HepG2 (cell line): ENCODE data around the gene NFILZ. TPM values are rescaled to one million over a fixed set of nuclear protein-coding genes. Genes with fewer than 3 reads are reported as not detected.

ENCODE experiments used
- ATAC-seq: fragments of 200-7000 bp; cut with Tn5 transposase; 3 replicates; pipeline ENCODE4 v1.9.1; 2020; ENCODE audit warnings: mild to moderate bottlenecking, moderate library complexity
- BruUV-seq: library from RNA; stranded (reverse); fragments of 400-500 nt; replicated peaks from 2 replicates; lab custom pipeline; 2021; lab: Mats Ljungman, UMichigan
- CTCF ChIA-PET: fragments of 300-600 bp; formaldehyde crosslinking; extraction: SDS; loops from one replicate; lab custom pipeline; 2021; ENCODE audit warnings: low total read pairs, inconsistent platforms, low intra/inter-chr PET ratio; lab: Yijun Ruan, JAX
- POLR2A ChIA-PET: fragments of 350-600 bp; sonication (Branson Sonifier 250); formaldehyde crosslinking; loops from one replicate; lab custom pipeline; 2020; ENCODE audit warnings: antibody characterized with exemption, inconsistent platforms; lab: Yijun Ruan, JAX
- DNase-seq: peaks from one replicate; pipeline ENCODE4 v3.0.0-alpha.2; 2015; ENCODE audit warnings: low spot score
- FAIRE-seq: peaks from 3 replicates; lab custom pipeline; 2011; peaks lifted over from hg19 to GRCh38; lab: Jason Lieb, UNC
- H2AFZ ChIP-seq: one replicate; pipeline ENCODE4 v1.6.1; 2011; ENCODE audit warnings: low read length, inconsistent platforms
- H3K27ac ChIP-seq: fragments of 300-600 bp; 3 replicates; pipeline ENCODE4 v1.8.0; 2011; ENCODE audit warnings: mixed run types, mild to moderate bottlenecking, mixed read lengths, low read length, inconsistent platforms; ENCODE audit not compliant: insufficient read depth; ENCODE audit errors: extremely low read length
- H3K27me3 ChIP-seq, 2 experiments: fragments of 200-600 bp in 1 of 2; 2 replicates in 1 of 2; 3 replicates in 1 of 2; pipeline versions ENCODE4 v1.6.0 to v1.8.0; 2011; ENCODE audit warnings: low read length in 2 of 2, mild to moderate bottlenecking in 2 of 2, moderate library complexity in 2 of 2, inconsistent platforms in 1 of 2; ENCODE audit not compliant: insufficient read depth in 2 of 2, control insufficient read depth in 1 of 2
- H3K36me3 ChIP-seq, 2 experiments: fragments of 200-600 bp in 1 of 2; replicated peaks in 1 of 2; 2 replicates in 1 of 2; 3 replicates in 1 of 2; pipeline versions ENCODE4 v1.5.1 to v1.8.0; 2011; ENCODE audit warnings: low read length in 2 of 2, inconsistent platforms in 1 of 2; ENCODE audit not compliant: insufficient read depth in 2 of 2, control insufficient read depth in 1 of 2
- H3K4me1 ChIP-seq: 2 replicates; pipeline ENCODE4 v1.5.1; 2012; ENCODE audit warnings: low read length, inconsistent platforms; ENCODE audit not compliant: insufficient read depth
- H3K4me2 ChIP-seq: 2 replicates; pipeline ENCODE4 v1.6.0; 2011; ENCODE audit warnings: low read depth, low read length, inconsistent platforms
- H3K4me3 ChIP-seq, 3 experiments: fragments of 200-600 bp in 1 of 3; sonication (generic), shearing (Covaris generic) in 1 of 3; replicated peaks in 1 of 3; 2 replicates each; pipeline ENCODE4 v1.5.1; 2011 to 2016; ENCODE audit warnings: low read length in 3 of 3, inconsistent platforms in 2 of 3, low read depth in 2 of 3, mild to moderate bottlenecking in 2 of 3, control low read depth in 1 of 3, mixed read lengths in 1 of 3; ENCODE audit not compliant: insufficient read depth in 1 of 3
- H3K79me2 ChIP-seq: one replicate; pipeline ENCODE4 v1.6.1; 2011; ENCODE audit warnings: low read length, inconsistent platforms; ENCODE audit not compliant: insufficient read depth
- H3K9ac ChIP-seq: 2 replicates; pipeline ENCODE4 v1.6.0; 2011; ENCODE audit warnings: mild to moderate bottlenecking, low read depth, low read length, inconsistent platforms; ENCODE audit not compliant: insufficient read depth
- H3K9me3 ChIP-seq: 2 replicates; pipeline ENCODE4 v1.5.1; 2012; ENCODE audit warnings: mild to moderate bottlenecking, low read length
- H4K20me1 ChIP-seq: 2 replicates; pipeline ENCODE4 v1.6.0; 2011; ENCODE audit warnings: inconsistent platforms, mild to moderate bottlenecking, low read length, moderate library complexity; ENCODE audit not compliant: insufficient read depth
- CSRNP1 ChIP-seq: sonication (generic); formaldehyde crosslinking; IDR thresholded peaks from 2 replicates; pipeline ENCODE4 v1.8.1; 2023; ENCODE audit warnings: mild to moderate bottlenecking, missing genetic modification reagents
- TFDP2 ChIP-seq: sonication (generic); formaldehyde crosslinking; IDR thresholded peaks from 2 replicates; pipeline ENCODE4 v1.4.0; 2020; ENCODE audit warnings: missing genetic modification reagents
- ZNF121 ChIP-seq: sonication (generic); formaldehyde crosslinking; IDR thresholded peaks from 2 replicates; pipeline ENCODE4 v1.5.0; 2020; ENCODE audit warnings: mild to moderate bottlenecking, missing genetic modification reagents
- WGBS: methylation state at CpG from one replicate; pipeline ENCODE4 v1.1.6; 2017; ENCODE audit warnings: low lambda C conversion rate; 5-methylcytosine and 5-hydroxymethylcytosine counted together
- in situ Hi-C: cut with HindIII; loops from 2 replicates; pipeline ENCODE4 v1.10.0; 2017; ENCODE audit warnings: low pct_unique_long_range_greater_than_20kb; ENCODE audit not compliant: extremely low pct_ligation_motif_present
- intact Hi-C: fragments of 100-400 bp; cut with micrococcal nuclease; formaldehyde crosslinking; loops from one replicate; pipeline ENCODE4 v1.10.0; 2022; ENCODE audit not compliant: unreplicated experiment
- polyA plus RNA-seq, 8 experiments: library from polyadenylated mRNA; depleted of rRNA in 3 of 8; stranded (reverse) in 7 of 8; unstranded in 1 of 8; fragments of >200 nt; fragmentation: Illumina TruSeq in 4 of 8; extraction: Trizol in 4 of 8; gene quantifications; 2 replicates each; pipeline versions ENCODE4 v1.2.1 to v1.2.3, GENCODE V29; 2011 to 2016; ENCODE audit warnings: low read depth in 4 of 8, missing spikeins in 1 of 8, mixed read lengths in 1 of 8; ENCODE audit not compliant: insufficient read depth in 1 of 8
- total RNA-seq, 5 experiments: library from RNA; depleted of rRNA; stranded (reverse); fragments of >200 nt; fragmentation: Illumina TruSeq; extraction: Trizol; gene quantifications; 2 replicates each; pipeline ENCODE4 v1.2.3, GENCODE V29; 2016; ENCODE audit warnings: low read depth in 1 of 5

The NFILZ gene
- total and polyA plus RNA-seq, 2 of the 13 experiments (the other 11 are each of a cell fraction or from before 2014, with no cell fraction given): not detected

DNA sequence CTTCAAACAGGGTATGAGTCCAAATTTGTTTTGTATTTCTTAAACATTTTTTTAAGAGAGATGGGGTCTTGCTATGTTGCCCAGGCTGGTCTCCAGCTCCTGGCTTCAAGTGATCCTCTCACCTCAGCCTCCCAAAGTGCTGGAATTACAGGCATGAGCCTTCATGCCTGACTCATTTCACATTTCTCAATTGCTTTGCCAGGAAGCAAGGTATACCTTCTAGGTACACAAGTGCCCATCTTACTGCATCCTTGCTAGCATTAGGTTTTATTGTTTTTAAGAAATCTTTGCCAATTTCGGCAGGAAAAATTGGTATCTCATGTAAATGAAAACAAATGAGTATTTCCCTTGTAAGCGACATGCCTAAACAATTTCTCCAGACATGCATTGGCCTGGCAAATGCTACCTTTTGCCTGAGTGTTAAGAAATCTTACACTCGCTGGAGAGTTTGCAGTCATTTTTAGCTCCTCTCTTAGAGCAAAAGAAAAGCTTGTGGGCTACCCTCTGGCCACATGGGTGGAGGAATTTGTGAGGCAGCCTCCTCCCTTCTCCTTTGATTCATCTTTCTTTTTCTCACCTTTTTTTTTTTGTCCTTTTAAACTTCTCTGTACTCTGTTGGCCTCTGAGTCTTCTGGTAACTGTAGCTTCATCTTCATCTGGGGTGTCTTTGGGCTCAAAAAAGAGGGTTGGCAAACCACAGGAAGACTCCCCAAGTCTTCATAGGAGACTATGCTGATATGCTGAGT is 35.2 kb downstream of the NFILZ start:
- Histone ChIP-seq H3K4me3 (no peak overlapping the region), H3K9me3 (no peaks in the 10 kb centered on the region), H3K4me2 (no peak overlapping the region), H3K36me3 (no peaks in the 10 kb centered on the region), H4K20me1 (no peaks in the 10 kb centered on the region), H3K4me1 (no peaks in the 10 kb centered on the region), H3K27ac (no peak overlapping the region), H2AFZ (no peak overlapping the region), H3K79me2 (no peaks in the 10 kb centered on the region), H3K27me3 (no peaks in the 10 kb centered on the region; a peak in 1 of 5 replicates), H3K9ac (no peak overlapping the region)
- 20% methylated on average over 3 of the region's 3 CpGs for WGBS
- ChIA-PET POLR2A (no interaction called here), CTCF (no interaction called here)
- in situ Hi-C loops: loop anchor here (25.0 kb wide), 1 partner anchor 422 kb away; the partner anchor contains the start of gene OR1M1
- ATAC-seq (no peak), FAIRE-seq (no peak), DNase-seq (no peak)
- BruUV-seq: no TSS peak
- no peak for TF ChIP-seq TFDP2
- TF ChIP-seq CSRNP1 (CRISPR knock-in tag): no peak
- peak; percentile 34; the same call in 1 of the 2 replicates for TF ChIP-seq ZNF121
- intact Hi-C loops: no loop called here
